Ectodermal cell (in vitro differentiated cells): ENCODE data around the gene GATAD2A. TPM values are rescaled to one million over a fixed set of nuclear protein-coding genes. Genes with fewer than 3 reads are reported as not detected.
A peak's percentile ranks its signal among the peaks of the same experiment; 100 is the strongest.

Experiments
- H3K27ac ChIP-seq: 2 replicates; pipeline ENCODE4 v1.7.0; 2013; ENCODE audit warnings: mild to moderate bottlenecking, low read depth, low read length; ENCODE audit not compliant: insufficient read depth, poor library complexity, severe bottlenecking
- H3K27me3 ChIP-seq: 2 replicates; pipeline ENCODE4 v1.7.0; 2013; ENCODE audit warnings: mild to moderate bottlenecking, low read length; ENCODE audit not compliant: insufficient read depth, control insufficient read depth, poor library complexity, severe bottlenecking
- H3K36me3 ChIP-seq: one replicate; pipeline ENCODE4 v1.7.0; 2013; ENCODE audit warnings: low read length; ENCODE audit not compliant: control insufficient read depth, insufficient read depth
- H3K4me1 ChIP-seq: one replicate; pipeline ENCODE4 v1.7.0; 2013; ENCODE audit warnings: low read length; ENCODE audit not compliant: control insufficient read depth, insufficient read depth
- H3K4me3 ChIP-seq: 2 replicates; pipeline ENCODE4 v1.7.0; 2013; ENCODE audit warnings: low read depth, low read length, control low read depth; ENCODE audit not compliant: insufficient read depth
- H3K9me3 ChIP-seq: 2 replicates; pipeline ENCODE4 v1.7.0; 2013; ENCODE audit warnings: mild to moderate bottlenecking, low read length, moderate library complexity; ENCODE audit not compliant: control insufficient read depth
- WGBS, 2 experiments: methylation state at CpG; one replicate each; pipeline ENCODE4 v1.1.7; 2013; ENCODE audit warnings: missing lambda C conversion rate in 2 of 2; 5-methylcytosine and 5-hydroxymethylcytosine counted together
- polyA plus RNA-seq, 4 experiments: library from polyadenylated mRNA; stranded (reverse); fragments of 50-300 nt; gene quantifications; one replicate each; pipeline ENCODE4 v1.2.3, GENCODE V29; 2013

GATAD2A gene
- polyA plus RNA-seq (2013, experiment 1 of 4): 104 TPM
- polyA plus RNA-seq (2013, experiment 2 of 4): 102 TPM
- 58.0 TPM for polyA plus RNA-seq (2013, experiment 3 of 4)
- 61.0 TPM for polyA plus RNA-seq (2013, experiment 4 of 4)

GRCh38 chr19:19404879-19405860 is at the start of gene GATAD2A:
TSS of gene GATAD2A (plus strand) at chr19:19405675. CDS start at chr19:19465346, 59,671 bp downstream.
- Histone ChIP-seq H3K4me3 (peak within 1 kb of the TSS; percentile 69), H3K27ac (peak within 1 kb of the TSS; percentile 79), H3K36me3 (no peaks in the 10 kb centered on the region), H3K9me3 (no peaks in the 10 kb centered on the region), H3K4me1 (peaks cover 27% of the 10 kb centered on the region), H3K27me3 (peaks cover 4% of the 10 kb centered on the region)
- 1 to 2% methylated on average over 89 to 90 of the region's 90 CpGs for WGBS, 2 experiments

GRCh38 chr19:19356500-19356899 is 49.0 kb upstream of the GATAD2A start:
- Histone ChIP-seq H3K4me1 (no peaks in the 10 kb centered on the region), H3K9me3 (no peaks in the 10 kb centered on the region), H3K4me3 (no peak overlapping the region), H3K27me3 (no peaks in the 10 kb centered on the region), H3K36me3 (peaks cover 31% of the 10 kb centered on the region), H3K27ac (no peak overlapping the region)
- WGBS, 2 experiments: 94 to 95% methylated on average over 11 of the region's 11 CpGs

- Histone ChIP-seq H3K27me3 (no peaks in the 10 kb centered on the region), H3K4me3 (no peak overlapping the region), H3K27ac (no peak overlapping the region), H3K36me3 (peaks cover 29% of the 10 kb centered on the region), H3K9me3 (no peaks in the 10 kb centered on the region), H3K4me1 (no peaks in the 10 kb centered on the region)
- 95 to 97% methylated on average over 13 of the region's 13 CpGs for WGBS, 2 experiments
These were observed 48.4 kb upstream of the GATAD2A start for GRCh38 chr19:19356901-19357566.

- H3K4me1 ChIP-seq: no peaks in the 10 kb centered on the region
- H3K36me3 ChIP-seq: peaks cover 11% of the 10 kb centered on the region
- WGBS, 2 experiments: 43% methylated on average over 14 of the region's 14 CpGs
- H3K27me3 ChIP-seq: no peaks in the 10 kb centered on the region
- H3K9me3 ChIP-seq: no peaks in the 10 kb centered on the region
- no peak overlapping the region for H3K4me3 ChIP-seq
- no peak overlapping the region for H3K27ac ChIP-seq
These were observed 44.3 kb upstream of the GATAD2A start for GRCh38 chr19:19361075-19361594.

- H3K27me3 ChIP-seq: no peaks in the 10 kb centered on the region
- no peak overlapping the region for H3K27ac ChIP-seq
- H3K4me1 ChIP-seq: no peaks in the 10 kb centered on the region
- H3K36me3 ChIP-seq: peaks cover 3% of the 10 kb centered on the region
- H3K4me3 ChIP-seq: no peak overlapping the region
- H3K9me3 ChIP-seq: no peaks in the 10 kb centered on the region
- WGBS, 2 experiments: 93 to 95% methylated on average over 4 of the region's 4 CpGs
These were observed 43.4 kb upstream of the GATAD2A start for GRCh38 chr19:19362075-19362474.

GRCh38 chr19:19366434-19367396 is 38.8 kb upstream of the GATAD2A start:
- Histone ChIP-seq H3K36me3 (no peaks in the 10 kb centered on the region), H3K4me1 (no peaks in the 10 kb centered on the region), H3K9me3 (no peaks in the 10 kb centered on the region), H3K27me3 (no peaks in the 10 kb centered on the region), H3K27ac (no peak overlapping the region), H3K4me3 (no peak overlapping the region)
- WGBS, 2 experiments: 63 to 64% methylated on average over 18 of the region's 18 CpGs

- Histone ChIP-seq H3K27ac (no peak overlapping the region), H3K36me3 (no peaks in the 10 kb centered on the region), H3K4me1 (no peaks in the 10 kb centered on the region), H3K4me3 (no peak overlapping the region), H3K27me3 (no peaks in the 10 kb centered on the region), H3K9me3 (no peaks in the 10 kb centered on the region)
- WGBS, 2 experiments: 92 to 94% methylated on average over 7 of the region's 7 CpGs
These were observed 37.4 kb upstream of the GATAD2A start for GRCh38 chr19:19368087-19368486.

- no peaks in the 10 kb centered on the region for H3K9me3 ChIP-seq
- no peaks in the 10 kb centered on the region for H3K36me3 ChIP-seq
- H3K27ac ChIP-seq: no peak overlapping the region
- H3K27me3 ChIP-seq: no peaks in the 10 kb centered on the region
- H3K4me3 ChIP-seq: no peak overlapping the region
- no peaks in the 10 kb centered on the region for H3K4me1 ChIP-seq
- 87 to 92% methylated on average over 8 of the region's 8 CpGs for WGBS, 2 experiments
These were observed 34.4 kb upstream of the GATAD2A start for GRCh38 chr19:19371059-19371458.

GRCh38 chr19:19372656-19373416 is 32.6 kb upstream of the GATAD2A start:
- Histone ChIP-seq H3K36me3 (no peaks in the 10 kb centered on the region), H3K27ac (no peak overlapping the region), H3K27me3 (no peaks in the 10 kb centered on the region), H3K4me3 (no peak overlapping the region), H3K4me1 (no peaks in the 10 kb centered on the region), H3K9me3 (no peaks in the 10 kb centered on the region)
- 86 to 87% methylated on average over 8 of the region's 8 CpGs for WGBS, 2 experiments
